ENCODE measurements around the gene FRRS1. TPM values are rescaled to one million over a fixed set of nuclear protein-coding genes. Genes with fewer than 3 reads are reported as not detected.
A peak's percentile ranks its signal among the peaks of the same experiment; 100 is the strongest.

The FRRS1 gene
- total RNA-seq, 1 donor from 2014 or later: 1.2 TPM

DNA sequence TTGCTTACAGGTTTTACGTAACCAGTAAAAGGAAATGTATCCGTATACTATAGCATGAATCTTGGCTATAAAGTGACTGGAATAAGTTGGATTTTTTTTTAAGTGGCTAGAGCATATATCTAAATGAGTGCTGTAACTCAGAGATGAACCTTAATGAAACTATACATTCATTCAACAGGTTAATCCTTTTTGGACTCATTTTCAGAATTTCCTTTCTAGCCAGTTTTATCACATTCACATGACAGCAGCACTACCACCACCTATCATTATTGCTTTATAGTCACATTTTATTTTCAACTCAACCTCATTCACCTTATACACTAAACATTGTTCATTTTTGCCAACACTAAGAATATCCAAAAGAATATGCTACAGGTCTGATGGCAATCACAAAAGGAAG, 30.6 kb downstream of the FRRS1 start:
- DNase-seq (ENCODE audit: extremely low read depth, low read depth, low spot score): no peak

DNA sequence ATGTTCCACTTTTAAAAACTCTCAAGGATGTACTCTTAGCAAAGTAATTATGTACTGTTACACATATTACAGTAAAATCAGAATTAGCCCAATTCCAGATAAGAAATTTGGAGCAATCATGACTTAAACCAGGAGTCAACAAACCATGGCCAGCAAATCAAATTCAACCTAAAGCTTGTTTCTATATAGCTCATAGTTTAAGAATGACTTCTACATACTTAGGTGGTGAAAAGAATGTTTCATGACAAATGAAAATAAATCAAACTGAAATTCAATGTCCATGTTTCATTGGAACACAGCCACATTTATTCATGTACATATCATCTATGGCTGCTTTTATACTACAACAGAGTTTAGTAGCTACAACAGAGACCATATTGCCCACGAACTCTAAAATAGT, 35.1 kb downstream of the FRRS1 start:
- no peak for DNase-seq (ENCODE audit: extremely low read depth, low read depth, low spot score)

DNA sequence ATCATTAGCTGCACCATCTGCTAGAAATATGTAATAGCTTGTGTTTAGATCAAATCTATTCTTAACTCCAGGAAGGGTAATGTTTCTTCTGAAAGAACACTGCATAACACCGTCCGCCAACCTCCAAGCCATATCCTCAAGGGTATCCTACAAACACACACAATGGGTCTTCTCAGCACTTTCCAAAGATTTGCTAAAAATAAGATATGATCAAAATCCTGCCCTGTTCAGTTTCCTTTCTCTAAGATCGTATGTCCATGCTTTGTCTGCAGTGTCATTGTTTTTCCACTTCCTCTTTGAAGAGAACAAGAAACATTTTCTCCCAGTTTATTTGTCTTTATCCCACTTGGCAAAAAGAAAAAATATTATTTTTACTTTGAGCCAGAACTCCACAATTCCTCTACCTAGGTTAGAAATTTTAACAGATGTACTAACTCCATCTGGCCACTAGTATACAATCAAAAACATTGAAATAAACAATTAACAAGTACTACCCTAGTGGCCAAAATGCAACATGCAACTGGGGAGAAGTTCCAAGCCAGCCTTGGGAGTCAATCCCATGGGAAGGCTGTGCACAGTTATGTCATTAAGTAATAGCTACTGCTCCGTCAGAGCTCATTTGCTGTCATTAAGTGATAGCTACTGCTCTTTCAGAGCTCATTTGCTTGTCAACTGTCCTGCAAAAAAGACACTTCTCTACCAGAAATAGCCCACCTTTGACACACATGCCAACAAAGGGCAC, 37.8 kb downstream of the FRRS1 start:
- peak; percentile 61 for DNase-seq (ENCODE audit: extremely low read depth, low read depth, low spot score)

DNA sequence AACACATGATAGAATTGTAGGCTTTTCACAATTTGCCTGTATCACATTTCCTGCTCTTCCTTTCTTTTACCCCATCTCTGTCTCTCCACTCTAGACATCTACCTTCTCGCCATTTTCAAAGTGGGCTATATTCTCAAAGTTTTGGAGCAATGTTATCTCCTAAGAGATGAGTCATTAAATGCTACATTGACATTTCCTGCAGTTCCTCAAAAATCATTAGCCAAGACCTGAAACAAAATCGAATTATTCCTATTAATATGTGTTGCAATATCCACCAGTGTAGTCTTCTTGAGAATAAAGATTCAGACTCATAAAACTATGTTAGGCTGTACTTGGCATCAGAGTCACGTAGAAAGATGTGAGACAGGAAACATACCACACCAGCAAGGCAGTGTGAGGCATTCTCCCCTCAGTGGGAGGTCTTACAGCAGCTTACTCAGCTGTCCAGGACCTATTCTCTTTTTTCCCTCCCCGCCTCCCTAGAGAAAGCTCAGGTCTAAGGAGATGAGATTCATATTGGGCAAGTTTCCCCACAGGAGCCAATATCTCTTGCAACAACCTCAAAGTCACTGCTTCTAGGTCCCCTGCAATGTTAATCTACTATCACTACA, 38.8 kb downstream of the FRRS1 start:
- DNase-seq (ENCODE audit: extremely low read depth, low read depth, low spot score): peak; percentile 27

DNA sequence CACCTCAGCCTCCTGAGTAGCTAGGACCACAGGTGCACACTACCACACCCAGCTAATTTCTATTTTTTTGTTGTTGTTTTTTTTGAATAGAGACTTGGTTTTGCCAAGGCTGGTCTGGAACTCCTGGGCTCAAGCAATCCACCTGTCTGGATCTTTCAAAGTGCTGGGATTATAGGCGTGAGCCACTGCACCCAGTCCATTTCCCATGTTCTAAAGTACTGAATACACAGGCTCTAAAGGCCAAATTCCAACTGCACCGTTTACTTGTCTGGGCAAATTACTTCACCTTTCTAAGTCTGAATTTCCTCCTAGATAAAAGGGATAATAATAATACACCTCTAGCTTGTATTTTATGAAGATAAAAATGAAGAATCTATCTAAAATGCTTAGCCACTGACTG, 39.6 kb downstream of the FRRS1 start:
- no peak for DNase-seq (ENCODE audit: extremely low read depth, low read depth, low spot score)

DNA sequence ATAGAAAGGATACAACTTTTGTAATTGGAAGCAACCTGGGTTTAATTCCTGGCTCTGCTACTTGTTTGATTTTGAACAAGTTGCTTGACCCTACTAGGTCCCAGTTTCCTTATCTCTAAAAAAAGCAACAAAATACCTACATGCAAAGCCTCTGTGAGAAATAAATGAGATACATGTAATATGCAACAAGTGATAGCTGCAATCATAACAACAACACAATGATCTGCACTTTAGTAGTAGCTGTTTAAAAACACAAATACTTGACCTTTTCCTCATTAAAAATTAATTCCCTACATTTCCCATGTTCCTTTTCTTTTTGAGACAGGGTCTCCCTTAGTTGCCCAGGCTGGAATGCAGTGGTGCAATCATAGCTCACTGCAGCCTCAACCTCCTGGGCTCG, 40.0 kb downstream of the FRRS1 start:
- DNase-seq (ENCODE audit: extremely low read depth, low read depth, low spot score): no peak

DNA sequence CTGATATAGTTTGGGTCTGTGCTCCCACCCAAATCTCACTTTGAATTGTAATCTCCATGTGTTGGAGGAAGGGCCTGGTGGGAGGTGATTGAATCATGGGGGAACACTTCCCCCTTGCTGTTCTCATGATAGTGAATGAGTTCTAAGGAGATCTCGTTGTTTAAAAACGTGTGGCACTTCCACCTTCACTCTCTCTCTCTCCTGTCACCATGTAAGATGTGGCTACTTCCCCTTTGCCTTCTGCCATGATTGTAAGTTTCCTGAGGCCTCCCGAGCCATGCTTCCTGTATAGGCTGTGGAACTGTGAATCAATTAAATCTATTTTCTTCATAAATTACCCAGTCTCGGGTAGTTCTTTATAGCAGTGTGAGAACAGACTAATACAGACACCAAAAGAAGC, 40.4 kb downstream of the FRRS1 start:
- DNase-seq (ENCODE audit: extremely low read depth, low read depth, low spot score): no peak

DNA sequence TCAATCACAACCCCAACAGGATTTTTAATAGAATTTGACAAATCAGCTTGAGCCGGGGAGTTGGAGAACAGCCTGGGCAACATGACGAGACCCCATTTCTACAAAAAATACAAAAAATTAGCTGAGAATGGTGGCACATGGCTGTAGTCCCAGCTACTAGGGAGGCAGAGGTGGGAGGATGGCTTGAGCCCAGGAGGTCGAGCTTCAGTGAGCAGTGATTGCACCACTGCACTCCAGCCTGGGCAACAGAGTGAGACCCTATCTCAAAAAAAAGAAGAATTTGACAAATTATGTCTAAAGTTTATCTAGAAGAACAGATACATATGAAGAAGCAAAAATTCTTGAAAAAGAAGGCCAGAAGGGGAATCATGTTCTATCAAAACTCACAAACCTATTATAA, 43.2 kb downstream of the FRRS1 start:
- no peak for DNase-seq (ENCODE audit: extremely low read depth, low read depth, low spot score)

DNA sequence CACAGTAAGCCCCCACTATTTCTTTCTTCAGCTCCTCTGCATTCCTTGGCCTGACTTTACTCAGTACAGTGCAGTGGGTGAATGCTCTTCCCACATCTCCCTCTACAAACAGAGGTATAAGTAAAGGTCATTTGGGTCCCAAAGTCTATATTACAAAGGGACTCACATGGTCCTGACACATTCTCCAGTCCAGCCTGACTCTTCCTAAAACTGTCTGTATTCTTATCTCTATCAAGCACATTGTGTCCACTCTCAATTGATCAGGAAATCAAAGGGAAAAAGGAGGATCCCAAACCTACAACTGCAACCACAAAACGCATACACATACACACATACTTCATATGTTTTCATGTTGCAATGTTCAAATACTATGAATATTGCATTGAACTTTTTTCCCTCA, 49.4 kb downstream of the FRRS1 start:
- no peak for DNase-seq (ENCODE audit: extremely low read depth, low read depth, low spot score)

DNA sequence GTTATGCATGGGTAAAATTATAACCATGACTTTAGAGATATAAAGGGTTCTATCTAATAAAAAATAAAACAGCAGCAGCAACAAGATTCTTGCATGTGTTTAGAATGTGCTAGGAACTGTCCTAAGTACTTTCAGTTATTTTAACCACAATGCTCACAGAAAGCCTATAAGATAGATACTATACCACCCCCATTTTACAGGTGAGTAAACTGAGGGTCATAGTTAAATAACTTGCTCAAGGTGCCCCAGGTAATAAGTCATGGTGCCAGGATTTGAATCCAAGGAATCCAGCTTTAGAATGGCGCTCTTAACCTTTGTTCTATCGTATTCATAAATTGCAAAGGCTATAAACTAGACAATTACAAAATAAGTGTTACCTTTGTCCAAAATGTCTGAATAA, 53.4 kb downstream of the FRRS1 start:
- DNase-seq (ENCODE audit: extremely low read depth, low read depth, low spot score): no peak

DNA sequence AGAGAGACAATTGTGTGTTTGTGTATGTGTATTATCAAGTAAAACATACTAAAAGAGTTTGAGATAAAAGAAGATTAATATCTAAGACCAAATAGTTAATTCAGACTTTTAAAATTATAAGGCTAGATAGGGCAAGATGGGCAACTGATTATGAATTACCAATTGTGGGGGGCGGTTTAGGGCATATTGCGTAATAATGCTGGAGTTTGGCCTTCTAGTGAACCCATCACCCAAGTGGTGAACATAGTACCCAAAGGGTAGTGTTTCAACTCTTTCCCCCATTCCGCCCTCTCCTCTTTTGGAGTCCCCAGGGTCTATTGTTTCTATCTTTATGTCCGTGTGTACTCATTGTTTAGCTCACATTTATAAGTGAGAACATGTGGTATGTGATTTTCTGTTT, 55.4 kb downstream of the FRRS1 start:
- DNase-seq (ENCODE audit: extremely low read depth, low read depth, low spot score): no peak

DNA sequence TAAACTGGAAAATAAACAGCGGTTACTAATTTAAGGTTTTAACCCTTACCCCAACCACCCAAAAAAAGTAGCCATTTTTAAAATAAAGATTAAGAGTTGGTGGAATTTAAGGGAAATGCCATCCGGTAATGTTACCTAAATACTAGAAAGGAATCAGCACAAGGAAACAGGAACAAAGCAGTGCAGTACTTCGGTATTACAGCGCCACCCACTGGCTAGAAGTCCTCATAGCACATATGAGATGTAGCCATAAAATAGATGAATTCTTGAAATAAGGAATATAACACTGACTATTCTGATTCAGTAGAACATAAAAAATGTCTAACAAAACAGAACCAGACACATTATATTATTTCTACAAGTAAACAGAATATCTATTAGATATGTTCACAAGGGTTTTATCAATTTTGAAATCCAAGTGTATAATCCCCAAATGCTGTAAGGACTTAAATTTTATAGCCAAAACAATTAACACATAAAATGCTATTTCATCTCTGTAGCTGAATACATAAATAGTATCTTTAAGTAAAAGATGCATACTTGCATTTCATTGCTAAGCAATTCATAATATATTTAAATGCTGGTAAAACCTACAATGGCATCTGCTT, 58.8 kb downstream of the FRRS1 start:
- DNase-seq (ENCODE audit: extremely low read depth, low read depth, low spot score): no peak

DNA sequence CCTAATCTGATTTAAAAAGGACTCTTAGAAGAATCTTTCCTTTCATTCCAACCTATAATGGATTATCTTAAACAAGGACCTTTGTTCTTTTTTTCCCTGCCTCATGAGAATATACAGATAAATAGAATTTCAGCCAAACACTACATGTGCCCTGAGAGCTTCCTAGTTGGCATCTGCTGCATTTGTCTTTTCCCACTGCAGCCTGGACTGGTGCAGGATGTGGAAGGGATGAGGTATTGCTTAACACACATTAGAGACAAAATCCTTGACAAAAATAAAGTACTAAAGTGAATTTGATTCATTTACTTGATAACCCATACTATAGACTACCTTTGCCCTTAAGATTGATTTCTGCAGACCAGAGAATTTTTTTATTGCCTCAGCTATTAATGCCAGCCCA, 61.0 kb downstream of the FRRS1 start:
- DNase-seq (ENCODE audit: extremely low read depth, low read depth, low spot score): no peak

DNA sequence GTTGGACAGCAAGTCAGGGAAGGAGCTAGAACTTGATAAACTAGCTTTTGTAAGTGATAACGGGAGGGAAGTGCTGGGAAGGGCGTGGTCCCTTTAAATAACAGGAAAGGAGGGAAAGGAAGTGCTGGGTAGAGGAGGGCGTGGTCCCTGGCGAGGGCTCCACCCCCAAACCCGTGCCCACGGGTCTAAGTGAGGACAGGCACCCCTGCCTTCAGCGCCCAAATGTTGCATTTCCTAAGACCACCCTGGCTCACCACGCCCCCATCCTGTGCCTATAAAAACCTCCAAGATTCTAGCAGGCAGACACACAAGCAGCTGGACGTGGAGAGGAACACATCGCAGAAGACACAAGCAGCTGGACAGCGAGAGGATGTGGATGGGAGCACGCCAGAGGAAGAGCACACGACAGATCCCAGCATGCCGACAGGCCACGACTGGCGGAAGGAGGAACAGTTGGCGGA, 62.0 kb downstream of the FRRS1 start:
- no peak for DNase-seq (ENCODE audit: extremely low read depth, low read depth, low spot score)

DNA sequence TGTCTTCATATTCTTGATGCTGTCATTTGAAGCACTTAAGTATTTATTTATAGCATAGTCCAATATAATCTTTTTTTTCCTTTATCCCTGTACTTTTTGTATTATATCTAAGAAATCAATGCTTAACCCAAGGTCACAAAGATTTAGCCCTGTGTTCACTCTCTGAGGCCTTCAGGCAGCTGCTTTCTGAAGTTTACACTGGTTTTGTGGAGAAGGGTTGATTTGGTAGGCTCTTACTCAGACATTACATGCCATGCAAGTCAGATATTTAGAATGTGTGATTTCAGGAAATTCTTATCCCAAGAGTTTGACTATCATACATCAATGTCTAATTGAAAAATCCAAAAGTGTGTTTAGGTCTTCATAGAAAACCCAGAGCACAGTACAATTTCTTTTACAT, 64.2 kb downstream of the FRRS1 start:
- DNase-seq (ENCODE audit: extremely low read depth, low read depth, low spot score): no peak

DNA sequence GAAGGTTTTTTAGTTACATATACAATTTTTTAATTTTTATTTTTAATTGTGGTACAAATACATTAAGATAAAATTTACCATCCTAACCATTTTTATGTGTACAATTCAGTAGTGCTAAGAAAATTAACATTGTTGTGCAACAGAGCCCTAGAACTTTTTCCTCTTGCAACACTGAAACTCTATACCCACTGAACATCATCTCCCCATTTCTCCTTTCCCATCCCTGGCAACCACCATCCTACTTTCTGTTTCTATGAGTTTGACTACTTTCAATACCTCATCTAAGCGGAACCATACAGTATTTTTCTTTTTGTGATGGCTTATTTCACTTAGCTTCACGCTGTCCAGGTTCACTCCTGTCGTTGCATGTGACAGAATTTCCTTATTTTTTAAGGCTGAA, 66.4 kb downstream of the FRRS1 start:
- DNase-seq (ENCODE audit: extremely low read depth, low read depth, low spot score): no peak

DNA sequence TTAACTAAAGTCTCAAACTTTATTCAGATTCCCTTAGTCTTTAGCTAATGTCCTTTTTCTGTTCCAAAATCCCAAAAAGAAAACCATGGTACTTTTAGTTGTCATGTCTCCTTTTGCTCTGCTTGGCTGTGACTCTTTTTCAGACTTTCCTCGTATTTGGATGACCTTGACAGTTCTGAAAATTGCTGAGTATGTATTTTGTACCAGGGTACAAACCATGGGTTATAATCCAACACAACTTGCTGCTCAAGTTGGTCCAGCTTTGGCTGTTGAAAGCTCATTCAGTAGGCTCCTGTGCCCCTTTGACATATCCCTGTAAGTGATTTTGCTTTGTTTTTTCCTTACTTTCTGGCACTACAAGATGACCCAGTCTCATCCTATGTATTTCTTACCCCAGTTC, 68.9 kb downstream of the FRRS1 start:
- DNase-seq (ENCODE audit: extremely low read depth, low read depth, low spot score): no peak

DNA sequence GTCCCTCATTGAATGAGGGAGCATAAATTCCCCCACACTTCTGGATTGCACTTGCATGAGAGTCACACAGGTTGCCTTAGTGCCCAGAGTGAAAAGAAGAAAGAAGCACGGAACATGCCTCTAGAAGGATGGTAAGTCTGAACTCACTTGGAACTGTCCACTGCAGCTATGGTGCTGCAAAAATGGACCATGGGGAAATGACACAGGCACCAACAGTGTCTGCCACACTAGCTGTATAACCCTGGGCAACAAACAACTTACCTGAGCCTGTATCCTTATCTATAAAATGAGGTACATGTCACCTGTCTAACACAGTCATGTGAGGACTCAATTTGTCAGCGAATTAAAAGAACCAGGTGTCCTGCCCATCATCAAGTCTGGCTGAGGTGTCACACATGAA, 69.8 kb downstream of the FRRS1 start:
- no peak for DNase-seq (ENCODE audit: extremely low read depth, low read depth, low spot score)

DNA sequence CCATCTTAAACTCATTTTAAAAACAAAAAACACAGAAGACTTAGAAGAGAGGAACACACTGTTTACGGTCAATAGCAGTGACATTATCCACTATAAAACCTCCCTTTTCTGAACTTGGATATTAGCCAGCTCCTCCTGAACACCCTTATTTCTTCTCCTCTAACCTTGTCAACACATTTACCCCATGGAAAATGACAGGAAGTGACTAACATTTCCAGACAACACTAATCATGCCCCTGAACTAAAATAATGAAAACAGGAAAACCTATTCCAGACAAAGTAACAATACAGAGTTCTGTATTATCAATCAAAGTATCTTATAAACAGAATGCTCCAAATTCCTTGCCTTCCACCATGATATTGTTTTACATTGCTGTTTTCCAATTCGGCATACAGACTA, 75.3 kb downstream of the FRRS1 start:
- peak; percentile 98 for DNase-seq (ENCODE audit: extremely low read depth, low read depth, low spot score)

DNA sequence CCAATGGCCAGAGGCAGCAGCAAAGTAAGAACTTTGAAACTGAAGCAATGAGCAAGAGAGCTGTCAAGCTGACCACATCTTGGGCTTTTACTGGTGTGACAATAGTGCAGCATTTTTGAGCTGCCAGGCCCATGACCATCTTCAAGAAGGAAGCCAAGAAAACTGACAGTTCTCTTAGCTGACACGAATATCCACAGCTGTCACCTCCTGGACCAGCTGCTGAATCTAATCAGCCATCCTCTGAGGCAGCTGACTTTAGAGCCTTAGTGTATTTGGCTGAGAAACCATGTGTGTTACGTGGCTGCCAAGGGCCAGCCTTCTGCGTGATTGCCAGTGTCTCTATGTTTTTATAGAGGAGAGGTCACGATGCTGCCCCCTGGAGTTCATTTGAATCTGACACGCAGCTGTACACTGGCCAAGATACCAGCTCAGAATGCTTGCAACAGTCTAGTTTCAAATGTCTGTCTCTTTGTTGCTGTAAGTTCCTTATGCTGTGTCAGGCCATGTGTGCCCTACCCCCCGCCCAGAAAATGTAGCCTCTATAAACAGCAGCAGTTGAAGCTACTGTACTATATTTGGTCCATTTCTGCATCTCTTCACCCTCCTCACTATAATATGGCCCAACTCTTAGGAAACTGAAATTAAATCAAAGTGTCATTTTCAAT, 80.8 kb downstream of the FRRS1 start:
- DNase-seq (ENCODE audit: extremely low read depth, low read depth, low spot score): peak; percentile 82

DNA sequence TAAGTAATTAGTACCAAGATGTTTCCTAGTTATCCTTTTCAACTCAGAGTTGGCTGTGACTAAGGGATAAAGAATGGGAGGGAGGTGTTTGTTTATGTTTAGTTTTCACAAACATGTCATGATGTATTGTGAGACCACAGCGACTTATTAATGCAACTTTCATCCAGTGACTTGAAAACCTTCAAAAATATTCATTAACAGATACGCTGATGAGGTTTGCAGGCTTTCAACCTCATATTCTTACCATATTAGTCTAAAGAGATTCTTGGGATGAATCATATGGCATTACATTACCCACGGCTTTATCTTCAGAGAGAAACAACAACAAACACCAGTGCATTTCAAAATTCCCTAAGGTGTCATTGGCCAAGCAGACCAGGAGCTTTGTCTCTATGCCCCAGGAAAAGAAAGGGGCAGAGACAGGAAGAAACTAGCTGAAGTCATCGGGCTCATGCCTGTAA, 84.1 kb downstream of the FRRS1 start:
- no peak for DNase-seq (ENCODE audit: extremely low read depth, low read depth, low spot score)

DNA sequence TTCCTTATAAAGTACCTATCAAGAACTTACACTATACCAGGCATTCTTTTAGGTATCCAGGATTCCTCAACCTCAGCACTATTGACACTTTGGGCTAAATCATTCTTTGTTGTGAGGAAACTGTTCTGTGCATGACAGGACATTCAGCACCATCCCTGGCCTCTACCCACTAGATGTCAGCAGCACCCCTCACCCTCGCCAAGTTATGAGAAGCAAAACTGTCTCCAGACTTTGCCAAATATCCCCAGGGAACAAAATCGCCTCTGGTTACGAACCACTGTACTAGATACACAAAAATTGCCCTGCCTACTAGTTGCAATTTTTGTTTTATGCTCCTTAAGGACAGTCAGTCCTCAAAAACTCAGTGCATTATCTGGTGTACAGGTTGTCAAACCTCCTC, 84.9 kb downstream of the FRRS1 start:
- DNase-seq (ENCODE audit: extremely low read depth, low read depth, low spot score): no peak
